GM19467 (cell line): ENCODE measurements around the gene DISP2.
A peak's percentile ranks its signal among the peaks of the same experiment; 100 is the strongest.

Source experiments
- ATAC-seq: cut with Tn5 transposase; IDR thresholded peaks from one replicate; pipeline ENCODE4 v1.9.1; 2021; ENCODE audit warnings: mild to moderate bottlenecking, moderate library complexity; ENCODE audit not compliant: unreplicated experiment

The DISP2 gene

GRCh38 chr15:40361640-40362039 is 3.6 kb downstream of the DISP2 start:
- no peak for ATAC-seq

DNA sequence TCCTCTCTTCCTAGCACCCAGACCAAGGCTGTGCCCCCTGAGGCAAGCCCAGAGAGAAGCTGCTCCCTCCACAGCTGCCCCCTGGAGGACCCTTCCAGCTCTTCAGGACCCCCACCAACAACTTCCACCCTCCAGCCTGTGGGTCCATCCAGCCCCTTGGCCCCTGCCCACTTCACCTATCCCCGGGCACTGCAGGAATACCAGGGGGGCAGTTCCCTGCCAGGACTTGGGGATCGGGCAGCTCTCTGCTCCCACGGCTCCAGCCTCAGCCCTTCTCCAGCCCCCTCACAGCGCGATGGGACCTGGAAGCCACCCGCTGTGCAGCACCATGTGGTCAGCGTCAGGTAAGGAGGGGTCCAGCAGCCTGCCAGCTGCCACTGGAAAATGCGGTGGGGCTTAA is 5.6 kb downstream of the DISP2 start:
- ATAC-seq: no peak

DNA sequence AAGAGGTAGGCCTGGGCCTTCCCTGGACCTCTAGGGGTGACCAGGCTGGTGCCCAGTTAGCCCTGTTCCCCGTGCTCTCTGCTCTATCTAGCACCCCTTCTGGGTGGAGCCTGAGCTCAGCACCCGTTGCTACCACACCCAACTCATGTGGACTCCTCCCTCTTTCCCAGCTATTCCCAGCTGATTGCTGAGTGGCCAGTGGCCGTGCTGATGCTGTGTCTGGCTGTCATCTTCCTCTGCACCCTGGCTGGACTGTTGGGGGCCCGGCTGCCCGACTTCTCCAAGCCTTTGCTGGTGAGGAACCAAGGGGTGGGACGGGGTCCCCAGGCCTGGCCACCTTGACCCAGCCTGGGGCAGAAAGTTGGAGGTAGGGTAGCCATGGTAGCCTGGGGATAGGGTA is 6.2 kb downstream of the DISP2 start:
- no peak for ATAC-seq

DNA sequence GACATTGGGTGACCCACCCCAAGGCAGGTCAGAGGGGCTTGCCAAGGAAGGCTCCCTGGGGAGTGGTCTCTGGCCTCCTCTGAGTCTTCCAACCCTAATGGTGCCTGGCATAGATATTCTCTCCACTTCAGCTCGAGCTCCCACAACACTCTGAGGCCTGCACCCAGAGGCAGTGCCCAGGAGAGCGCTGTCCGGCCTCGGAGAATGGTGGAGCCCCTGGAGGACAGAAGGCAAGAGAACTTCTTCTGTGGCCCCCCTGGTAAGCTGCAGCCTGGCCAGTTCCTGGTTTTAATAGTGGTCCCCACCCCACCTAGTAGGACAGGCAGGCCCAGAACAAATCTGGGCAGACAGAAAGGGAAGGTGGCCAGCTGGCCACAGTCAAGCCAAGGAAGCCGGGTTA is 7.0 kb downstream of the DISP2 start:
- ATAC-seq: no peak

- no peak for ATAC-seq
These were observed 7.8 kb downstream of the DISP2 start for GRCh38 chr15:40365624-40366456.

DNA sequence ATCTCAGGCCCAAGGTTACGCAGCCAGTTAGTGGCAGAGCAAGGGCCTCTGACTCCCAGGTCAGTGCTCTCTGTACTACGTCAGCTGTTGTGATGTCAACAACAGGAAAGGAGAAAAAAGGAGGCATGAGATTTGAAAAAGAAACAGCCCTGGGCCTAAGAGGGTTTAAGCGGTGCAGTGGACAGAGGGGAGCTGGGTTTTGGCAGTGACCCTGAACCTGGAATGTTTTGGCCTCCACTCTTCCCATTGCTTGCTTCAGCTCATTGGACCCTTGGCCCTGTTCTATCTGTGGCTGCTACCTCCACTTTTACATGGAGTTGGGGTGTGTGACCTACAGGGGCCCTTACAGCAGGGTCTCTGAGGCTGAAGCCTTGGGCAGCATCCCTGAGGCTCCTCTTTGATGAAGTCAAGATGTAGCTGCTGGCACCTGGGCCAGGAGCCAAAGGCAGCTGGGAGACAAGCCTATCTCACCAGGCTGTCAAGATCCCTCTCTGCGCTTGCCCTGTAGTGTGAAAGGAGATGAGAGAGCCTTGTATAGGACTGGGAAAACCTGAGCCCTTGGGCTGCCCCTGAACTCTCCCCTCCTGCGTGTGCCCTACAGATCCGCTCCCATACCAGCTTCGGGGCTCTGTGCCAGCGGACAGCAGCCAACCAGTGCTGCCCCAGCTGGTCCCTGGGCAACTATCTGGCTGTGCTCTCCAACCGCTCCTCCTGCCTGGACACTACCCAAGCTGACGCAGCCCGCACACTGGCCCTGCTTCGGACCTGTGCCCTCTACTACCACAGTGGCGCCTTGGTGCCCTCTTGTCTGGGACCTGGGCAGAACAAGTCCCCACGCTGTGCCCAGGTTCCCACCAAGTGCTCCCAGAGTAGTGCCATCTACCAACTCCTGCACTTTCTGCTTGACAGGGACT is 8.7 kb downstream of the DISP2 start:
- ATAC-seq: no peak

DNA sequence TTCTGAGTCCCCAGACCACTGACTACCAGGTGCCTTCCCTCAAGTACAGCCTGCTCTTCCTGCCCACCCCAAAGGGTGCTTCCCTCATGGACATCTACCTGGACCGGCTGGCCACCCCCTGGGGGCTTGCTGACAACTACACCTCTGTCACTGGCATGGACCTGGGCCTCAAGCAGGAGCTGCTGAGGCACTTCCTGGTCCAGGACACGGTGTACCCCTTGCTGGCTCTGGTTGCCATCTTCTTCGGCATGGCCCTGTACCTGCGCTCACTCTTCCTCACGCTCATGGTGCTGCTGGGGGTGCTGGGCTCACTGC is 9.3 kb downstream of the DISP2 start:
- ATAC-seq: no peak

GRCh38 chr15:40367686-40368611 is 9.9 kb downstream of the DISP2 start:
- ATAC-seq: peak; percentile 79

DNA sequence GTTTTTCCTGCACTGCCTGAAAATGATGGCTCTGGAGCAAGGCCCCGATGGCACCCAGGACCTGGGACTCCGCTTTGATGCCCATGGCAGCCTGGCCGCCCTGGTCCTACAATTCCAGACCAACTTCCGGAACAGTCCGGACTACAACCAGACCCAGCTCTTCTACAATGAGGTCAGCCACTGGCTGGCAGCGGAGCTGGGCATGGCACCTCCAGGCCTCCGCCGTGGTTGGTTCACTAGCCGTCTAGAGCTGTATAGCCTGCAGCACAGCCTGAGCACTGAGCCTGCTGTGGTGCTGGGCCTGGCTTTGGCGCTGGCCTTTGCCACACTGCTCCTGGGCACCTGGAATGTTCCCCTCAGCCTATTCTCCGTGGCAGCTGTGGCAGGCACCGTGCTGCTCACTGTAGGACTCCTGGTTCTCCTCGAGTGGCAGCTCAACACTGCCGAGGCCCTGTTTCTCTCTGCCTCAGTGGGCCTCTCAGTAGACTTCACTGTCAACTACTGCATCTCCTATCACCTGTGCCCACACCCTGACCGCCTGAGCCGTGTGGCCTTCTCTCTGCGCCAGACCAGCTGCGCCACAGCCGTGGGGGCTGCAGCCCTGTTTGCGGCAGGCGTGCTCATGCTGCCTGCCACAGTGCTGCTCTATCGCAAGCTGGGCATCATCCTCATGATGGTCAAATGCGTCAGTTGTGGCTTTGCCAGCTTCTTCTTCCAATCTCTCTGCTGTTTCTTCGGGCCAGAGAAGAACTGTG is 10.9 kb downstream of the DISP2 start:
- no peak for ATAC-seq

GRCh38 chr15:40369474-40369869 is 11.5 kb downstream of the DISP2 start:
- no peak for ATAC-seq

DNA sequence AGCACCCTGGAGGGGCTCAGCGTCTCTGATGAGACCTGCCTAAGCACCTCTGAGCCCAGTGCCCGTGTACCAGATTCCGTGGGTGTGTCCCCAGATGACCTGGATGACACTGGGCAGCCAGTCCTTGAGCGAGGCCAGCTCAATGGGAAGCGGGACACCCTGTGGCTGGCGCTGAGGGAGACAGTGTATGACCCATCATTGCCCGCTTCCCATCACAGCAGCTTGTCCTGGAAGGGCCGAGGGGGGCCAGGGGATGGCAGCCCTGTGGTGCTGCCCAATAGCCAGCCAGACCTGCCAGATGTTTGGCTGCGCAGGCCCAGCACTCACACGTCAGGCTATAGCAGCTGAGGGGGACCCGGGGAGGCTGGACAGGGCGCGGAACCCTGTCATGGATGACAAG is 12.0 kb downstream of the DISP2 start:
- no peak for ATAC-seq

GRCh38 chr15:40372981-40373380 is 15.0 kb downstream of the DISP2 start:
- ATAC-seq: no peak

GRCh38 chr15:40377606-40378005 is 19.6 kb downstream of the DISP2 start:
- no peak for ATAC-seq

- ATAC-seq: no peak
These were observed 21.4 kb downstream of the DISP2 start for GRCh38 chr15:40379374-40379773.

- no peak for ATAC-seq
These were observed 21.8 kb downstream of the DISP2 start for GRCh38 chr15:40379853-40380252.

- no peak for ATAC-seq
These were observed 22.6 kb downstream of the DISP2 start for GRCh38 chr15:40380636-40381035.

- ATAC-seq: no peak
These were observed 24.0 kb downstream of the DISP2 start for GRCh38 chr15:40381818-40382529.

DNA sequence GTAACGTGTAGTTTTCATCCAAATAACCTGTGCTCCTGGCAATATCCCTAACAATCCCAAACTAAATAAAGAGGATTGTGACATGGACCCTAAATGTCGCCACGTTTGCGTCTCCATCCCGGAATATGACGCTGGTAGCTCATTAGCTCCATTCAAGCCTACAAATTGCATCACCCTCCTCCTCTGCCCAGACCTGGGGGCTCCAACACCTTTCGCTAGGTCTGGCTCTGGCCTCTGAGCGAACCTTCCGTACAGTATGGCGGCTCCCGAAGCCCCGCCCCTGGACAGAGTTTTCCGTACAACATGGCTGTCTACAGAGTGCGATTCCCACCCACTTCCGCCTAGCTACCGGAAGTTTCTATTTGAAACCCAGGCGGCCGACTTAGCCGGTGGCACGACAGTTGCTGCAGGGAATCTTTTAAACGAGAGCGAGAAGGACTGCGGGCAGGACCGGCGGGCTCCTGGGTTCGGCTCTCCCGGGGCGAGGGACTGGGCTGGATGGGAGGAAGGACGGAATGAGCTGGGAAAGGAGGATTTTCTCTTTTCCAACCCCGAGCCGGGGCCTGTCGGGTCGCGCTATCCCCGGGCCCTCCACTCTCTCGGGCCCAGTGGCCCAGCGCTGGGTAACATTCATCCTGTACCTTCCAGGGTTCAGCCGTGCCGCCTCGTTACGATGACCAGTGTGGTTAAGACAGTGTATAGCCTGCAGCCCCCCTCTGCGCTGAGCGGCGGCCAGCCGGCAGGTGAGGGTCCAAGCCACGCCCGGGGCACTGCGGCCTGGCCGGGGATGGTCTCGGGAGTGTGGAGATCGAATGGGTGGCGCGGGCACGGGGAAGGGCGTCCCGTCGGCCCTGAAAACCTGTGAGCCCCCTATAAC is 24.8 kb downstream of the DISP2 start, which contains the start of gene KNSTRN:
TSS of gene KNSTRN (plus strand) at position 142 of the 877 bp plus-strand sequence. CDS start at position 257, 115 bp downstream.
- ATAC-seq: peak; percentile 91

DNA sequence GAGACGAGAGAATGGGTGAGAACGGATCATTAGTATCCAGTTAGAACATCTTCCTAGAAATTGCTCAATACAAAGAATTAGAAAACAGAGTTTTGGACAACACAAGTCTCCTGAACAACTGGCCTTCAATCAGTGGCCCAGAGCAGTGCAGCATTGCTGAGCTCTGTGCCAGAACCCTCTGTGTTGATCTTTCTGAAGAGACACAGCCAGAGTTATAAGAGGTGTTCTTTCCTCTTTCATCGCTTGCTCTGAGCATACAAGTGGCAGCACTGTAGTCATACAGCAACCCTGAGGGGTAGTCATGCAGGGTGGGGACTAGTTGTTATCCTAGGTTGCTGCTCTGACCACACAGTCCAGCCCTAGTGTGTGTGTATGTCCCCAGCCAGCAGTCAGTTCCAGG is 28.5 kb downstream of the DISP2 start:
- ATAC-seq: no peak
